Peyer's patch (tissue), 4 donors: ENCODE measurements around the gene P2RX5. TPM values are rescaled to one million over a fixed set of nuclear protein-coding genes. Genes with fewer than 3 reads are reported as not detected.

ENCODE experiments used
- DNase-seq, 3 donors: peaks; one replicate each; pipeline ENCODE4 v3.0.0-alpha.2; 2017 to 2019
- H3K27ac ChIP-seq, 4 donors: fragments of 200-600 bp; sonication (generic); one replicate each; pipeline ENCODE4 v1.5.1; 2016 to 2019
- H3K27me3 ChIP-seq, 2 donors: fragments of 200-600 bp; sonication (generic); one replicate each; pipeline ENCODE4 v1.5.1; 2019
- H3K36me3 ChIP-seq, 3 donors: fragments of 200-600 bp; sonication (generic); one replicate each; pipeline ENCODE4 v1.5.1; 2016 to 2019
- H3K4me1 ChIP-seq, 4 donors: fragments of 200-600 bp; sonication (generic); one replicate each; pipeline ENCODE4 v1.5.1; 2016 to 2019
- H3K4me3 ChIP-seq, 4 donors: fragments of 200-600 bp; sonication (generic); 1 replicate in 3 of 4; 2 replicates in 1 of 4; pipeline ENCODE4 v1.5.1; 2016 to 2019; ENCODE audit warnings: mild to moderate bottlenecking in 1 of 4
- H3K9me3 ChIP-seq, 4 donors: fragments of 200-600 bp; sonication (generic); one replicate each; pipeline ENCODE4 v1.5.1; 2016 to 2019; ENCODE audit warnings: mild to moderate bottlenecking in 1 of 4
- CTCF ChIP-seq, 6 experiments: fragments of 450-650 bp in 4 of 6; fragments of 200-600 bp in 2 of 6; sonication (generic) in 1 of 6; IDR thresholded peaks; one replicate each; pipeline ENCODE4 v1.5.1; 2017 to 2019; ENCODE audit warnings: antibody characterized with exemption in 6 of 6, mild to moderate bottlenecking in 3 of 6, moderate library complexity in 1 of 6
- POLR2A ChIP-seq, 2 donors: fragments of 450-650 bp; IDR thresholded peaks; one replicate each; pipeline ENCODE4 v1.5.1; 2017; ENCODE audit warnings: antibody characterized with exemption in 2 of 2, mild to moderate bottlenecking in 2 of 2, moderate library complexity in 2 of 2
- total RNA-seq, 4 donors: library from RNA; depleted of rRNA; stranded (reverse); fragments of >200 nt; gene quantifications; one replicate each; pipeline ENCODE4 v1.1.0, GENCODE V29; 2016

Gene P2RX5
- total RNA-seq, 4 donors from 2014 or later: 1.2 to 103 (median 5.7) TPM

- peaks cover 0 to 3% of the 10 kb centered on the region in 2 donors for H3K27me3 ChIP-seq
Observed at GRCh38 chr17:3690094-3690715, 5.8 kb downstream of the P2RX5 start.

GRCh38 chr17:3689262-3690093 is 6.5 kb downstream of the P2RX5 start:
- DNase-seq: no peak
- Histone ChIP-seq H3K27me3 (no peaks in the 10 kb centered on the region), H3K27ac (peak overlapping the region in 1 of 4 donors; percentile 38), H3K36me3 (peaks cover 0 to 4% (median 0%) of the 10 kb centered on the region in 3 donors), H3K4me1 (peaks cover 0 to 7% (median 3%) of the 10 kb centered on the region in 4 donors), H3K9me3 (no peaks in the 10 kb centered on the region), H3K4me3 (no peak overlapping the region)
- no peak for TF ChIP-seq POLR2A (IDR thresholded peaks at IDR 0.05)
- TF ChIP-seq CTCF (IDR thresholded peaks at IDR 0.05): no peak

More at GRCh38 chr17:3690094-3690715, 5.8 kb downstream of the P2RX5 start:
- H3K4me1 ChIP-seq: peaks cover 0 to 7% (median 4%) of the 10 kb centered on the region in 4 donors
- H3K27ac ChIP-seq: peak overlapping the region in 1 of 4 donors; percentile 38
- no peak for DNase-seq
- H3K36me3 ChIP-seq: peaks cover 0 to 4% (median 0%) of the 10 kb centered on the region in 3 donors
- no peaks in the 10 kb centered on the region for H3K9me3 ChIP-seq
- no peak overlapping the region for H3K4me3 ChIP-seq
- no peak for TF ChIP-seq POLR2A (IDR thresholded peaks at IDR 0.05)
- TF ChIP-seq CTCF (IDR thresholded peaks at IDR 0.05): no peak

- no peaks in the 10 kb centered on the region for H3K27me3 ChIP-seq
- DNase-seq: no peak
- peaks cover 0 to 7% (median 3%) of the 10 kb centered on the region in 4 donors for H3K4me1 ChIP-seq
- TF ChIP-seq POLR2A (IDR thresholded peaks at IDR 0.05) (no peak), CTCF (IDR thresholded peaks at IDR 0.05) (no peak)
- peak overlapping the region in 1 of 4 donors; percentile 49 for H3K27ac ChIP-seq
- no peaks in the 10 kb centered on the region for H3K9me3 ChIP-seq
- peaks cover 0 to 4% (median 0%) of the 10 kb centered on the region in 3 donors for H3K36me3 ChIP-seq
- no peak overlapping the region for H3K4me3 ChIP-seq
Observed at GRCh38 chr17:3688852-3689261, 7.1 kb downstream of the P2RX5 start.

GRCh38 chr17:3688027-3688553 is 7.9 kb downstream of the P2RX5 start:
- Histone ChIP-seq H3K4me3 (no peak overlapping the region), H3K36me3 (peaks cover 0 to 4% (median 0%) of the 10 kb centered on the region in 3 donors), H3K27me3 (no peaks in the 10 kb centered on the region), H3K27ac (peak overlapping the region in 1 of 4 donors; percentile 43), H3K4me1 (peaks cover 0 to 7% (median 1%) of the 10 kb centered on the region in 4 donors), H3K9me3 (no peaks in the 10 kb centered on the region)
- no peak for DNase-seq
- no peak for TF ChIP-seq CTCF (IDR thresholded peaks at IDR 0.05)
- no peak for TF ChIP-seq POLR2A (IDR thresholded peaks at IDR 0.05)

- Histone ChIP-seq H3K36me3 (peaks cover 0 to 1% (median 0%) of the 10 kb centered on the region in 3 donors), H3K27me3 (no peaks in the 10 kb centered on the region), H3K4me1 (peaks cover 0 to 6% (median 0%) of the 10 kb centered on the region in 4 donors), H3K9me3 (no peaks in the 10 kb centered on the region), H3K4me3 (no peak overlapping the region), H3K27ac (peak overlapping the region in 1 of 4 donors; percentile 50)
- DNase-seq: no peak
- TF ChIP-seq CTCF (IDR thresholded peaks at IDR 0.05): no peak
- TF ChIP-seq POLR2A (IDR thresholded peaks at IDR 0.05): no peak
Observed at GRCh38 chr17:3685174-3685573, 10.8 kb downstream of the P2RX5 start.
